Endothelial cell of umbilical vein (primary cell): ENCODE data around the gene GRAMD4.

Experiments
- CTCF ChIP-seq, 2 donors: IDR thresholded peaks; 1 replicate in 1 of 2; 2 replicates in 1 of 2; pipeline ENCODE4 v1.5.1; 2011; ENCODE audit warnings: low read length in 2 of 2, mild to moderate bottlenecking in 2 of 2, moderate library complexity in 2 of 2, control low read depth in 1 of 2, inconsistent platforms in 1 of 2, low read depth in 1 of 2; ENCODE audit not compliant: insufficient read depth in 1 of 2; ENCODE audit errors: extremely low read depth in 1 of 2
- EZH2 ChIP-seq: IDR thresholded peaks from 2 replicates; pipeline ENCODE4 v1.6.1; 2012; ENCODE audit warnings: borderline replicate concordance, low read depth, mild to moderate bottlenecking, moderate library complexity, low read length, inconsistent platforms; ENCODE audit not compliant: severe bottlenecking
- FOS ChIP-seq: IDR thresholded peaks from 2 replicates; pipeline ENCODE4 v1.6.1; 2011; ENCODE audit warnings: mild to moderate bottlenecking, low read length, moderate library complexity, borderline replicate concordance; ENCODE audit not compliant: insufficient read depth
- MAX ChIP-seq: IDR thresholded peaks from 2 replicates; pipeline ENCODE4 v1.6.1; 2011; ENCODE audit not compliant: insufficient read depth, insufficient read length
- MYC ChIP-seq: IDR thresholded peaks from one replicate; pipeline ENCODE4 v1.6.1; 2011; ENCODE audit warnings: mild to moderate bottlenecking, low read depth, low read length
- POLR2A ChIP-seq: IDR thresholded peaks from 2 replicates; pipeline ENCODE4 v1.6.1; 2012; ENCODE audit warnings: low read depth, mild to moderate bottlenecking, control low read depth, low read length
- POLR2AphosphoS5 ChIP-seq: IDR thresholded peaks from 2 replicates; pipeline ENCODE4 v1.6.1; 2012; ENCODE audit warnings: low read depth, mild to moderate bottlenecking, control low read depth, low read length, moderate library complexity; ENCODE audit not compliant: insufficient read depth

- TF ChIP-seq CTCF (IDR thresholded peaks at IDR 0.05; ENCODE audit: extremely low read depth in 1 of 2, insufficient read depth in 1 of 2, low read depth in 1 of 2, low read length in 2 of 2), result no peak
- no peak for TF ChIP-seq EZH2
- no peak for TF ChIP-seq POLR2A
- TF ChIP-seq POLR2AphosphoS5, result no peak
- no peak for TF ChIP-seq MYC
- no peak for TF ChIP-seq MAX
- TF ChIP-seq FOS, result no peak
Measured at GRCh38 chr22:46646531-46647215, 26.5 kb downstream of the GRAMD4 start.
